GM21447 (cell line): ENCODE results near the gene OSBPL1A.

Experiments used
- ATAC-seq: cut with Tn5 transposase; IDR thresholded peaks from one replicate; pipeline ENCODE4 v1.9.1; 2021; ENCODE audit not compliant: unreplicated experiment

Gene OSBPL1A

DNA sequence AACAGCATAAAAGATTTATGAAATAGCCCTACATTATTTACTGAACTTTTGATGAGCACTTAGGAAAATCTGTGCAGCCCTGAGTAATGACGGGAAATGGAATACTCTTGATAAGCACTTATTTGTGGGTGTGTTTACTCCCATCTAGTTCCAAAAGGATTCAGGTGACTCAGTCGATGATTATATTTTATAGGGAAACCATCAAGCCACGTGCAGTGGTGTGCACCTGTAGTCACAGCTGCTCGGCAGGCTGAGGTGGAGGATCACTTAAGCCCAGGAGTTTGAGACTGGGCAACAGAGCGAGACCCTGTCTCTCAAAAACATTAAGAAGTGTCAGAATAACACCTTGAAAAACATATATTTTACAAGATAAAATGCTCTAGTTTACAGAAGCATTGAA is 166.9 kb downstream of the OSBPL1A start:
- ATAC-seq = no peak

DNA sequence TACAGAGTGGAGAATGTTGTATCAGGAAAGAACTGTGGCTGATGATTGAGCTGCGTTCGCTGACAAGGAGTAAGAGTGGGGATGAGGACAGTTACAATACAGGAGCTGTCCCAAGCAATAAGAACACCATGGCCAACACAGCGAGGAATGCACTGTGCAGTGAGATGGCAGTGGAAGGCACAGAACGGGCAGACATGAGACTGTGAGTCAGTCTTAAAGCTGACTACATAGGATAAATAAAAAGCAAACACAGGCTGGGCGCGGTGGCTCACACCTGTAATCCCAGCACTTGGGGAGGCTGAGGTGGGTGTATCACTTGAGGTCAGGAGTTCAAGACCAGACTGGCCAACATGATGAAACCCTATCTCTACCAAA is 169.0 kb downstream of the OSBPL1A start:
- ATAC-seq = no peak

DNA sequence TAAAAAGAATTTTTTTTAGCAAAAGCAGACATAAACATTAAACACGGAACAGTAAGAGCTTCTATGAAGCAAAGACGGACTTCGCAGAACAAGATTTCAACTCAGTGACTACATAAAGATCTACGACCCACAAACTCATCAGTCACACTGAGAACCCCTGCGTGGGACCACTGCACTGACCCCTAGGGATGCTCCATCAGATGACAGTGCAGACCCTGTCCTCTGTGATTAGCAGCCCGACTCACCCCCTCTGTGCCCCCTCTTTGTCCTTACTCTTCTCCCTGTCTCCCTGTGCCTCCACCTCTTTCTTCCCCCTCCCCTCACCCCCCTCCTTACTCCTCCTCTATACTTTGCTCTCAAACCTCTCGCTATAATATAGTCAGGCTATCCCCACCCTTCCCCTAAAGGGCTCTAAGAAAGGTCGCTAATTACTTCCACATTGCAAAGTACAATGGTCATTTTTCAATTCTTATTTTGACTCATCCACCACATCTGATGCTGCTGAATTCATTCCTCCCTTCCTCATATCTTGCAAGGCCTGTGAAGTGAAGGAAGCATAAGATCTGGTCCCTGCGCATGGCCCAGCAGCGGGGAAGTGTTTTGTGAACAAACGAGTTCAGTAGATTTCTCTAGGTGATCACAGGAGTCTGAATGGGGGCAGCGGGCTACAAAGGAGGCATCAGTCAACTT is 169.5 kb downstream of the OSBPL1A start:
- ATAC-seq = no peak

DNA sequence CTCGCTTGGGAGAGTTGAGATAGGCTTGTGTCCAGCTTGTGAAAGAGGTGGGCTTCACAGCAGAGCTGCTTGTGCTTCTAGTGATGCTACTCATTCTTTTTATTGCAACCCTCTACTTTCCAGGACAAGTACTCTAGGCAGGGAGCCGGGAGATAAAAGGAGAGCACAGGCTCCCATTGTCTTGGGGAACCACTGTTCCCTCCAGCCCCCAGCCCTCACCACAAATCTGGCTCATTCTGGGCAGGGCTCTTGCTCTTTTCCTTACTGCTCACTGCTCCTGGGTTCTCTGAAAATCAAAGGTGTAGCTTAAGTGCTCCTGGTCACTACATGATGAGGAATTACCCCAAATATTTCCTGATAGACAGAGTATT is 177.3 kb downstream of the OSBPL1A start:
- ATAC-seq = no peak

- no peak for ATAC-seq
Measured at GRCh38 chr18:24219561-24220317, 177.9 kb downstream of the OSBPL1A start.

GRCh38 chr18:24214913-24215312 is 182.7 kb downstream of the OSBPL1A start:
- no peak for ATAC-seq

- ATAC-seq = no peak
Measured at GRCh38 chr18:24214144-24214543, 183.5 kb downstream of the OSBPL1A start.

- no peak for ATAC-seq
Measured at GRCh38 chr18:24212939-24213338, 184.7 kb downstream of the OSBPL1A start.

- ATAC-seq = no peak
Measured at GRCh38 chr18:24209558-24209957, 188.1 kb downstream of the OSBPL1A start.

GRCh38 chr18:24208270-24209035 is 189.2 kb downstream of the OSBPL1A start:
- ATAC-seq = no peak

- no peak for ATAC-seq
Measured at GRCh38 chr18:24204904-24205303, 192.7 kb downstream of the OSBPL1A start.

DNA sequence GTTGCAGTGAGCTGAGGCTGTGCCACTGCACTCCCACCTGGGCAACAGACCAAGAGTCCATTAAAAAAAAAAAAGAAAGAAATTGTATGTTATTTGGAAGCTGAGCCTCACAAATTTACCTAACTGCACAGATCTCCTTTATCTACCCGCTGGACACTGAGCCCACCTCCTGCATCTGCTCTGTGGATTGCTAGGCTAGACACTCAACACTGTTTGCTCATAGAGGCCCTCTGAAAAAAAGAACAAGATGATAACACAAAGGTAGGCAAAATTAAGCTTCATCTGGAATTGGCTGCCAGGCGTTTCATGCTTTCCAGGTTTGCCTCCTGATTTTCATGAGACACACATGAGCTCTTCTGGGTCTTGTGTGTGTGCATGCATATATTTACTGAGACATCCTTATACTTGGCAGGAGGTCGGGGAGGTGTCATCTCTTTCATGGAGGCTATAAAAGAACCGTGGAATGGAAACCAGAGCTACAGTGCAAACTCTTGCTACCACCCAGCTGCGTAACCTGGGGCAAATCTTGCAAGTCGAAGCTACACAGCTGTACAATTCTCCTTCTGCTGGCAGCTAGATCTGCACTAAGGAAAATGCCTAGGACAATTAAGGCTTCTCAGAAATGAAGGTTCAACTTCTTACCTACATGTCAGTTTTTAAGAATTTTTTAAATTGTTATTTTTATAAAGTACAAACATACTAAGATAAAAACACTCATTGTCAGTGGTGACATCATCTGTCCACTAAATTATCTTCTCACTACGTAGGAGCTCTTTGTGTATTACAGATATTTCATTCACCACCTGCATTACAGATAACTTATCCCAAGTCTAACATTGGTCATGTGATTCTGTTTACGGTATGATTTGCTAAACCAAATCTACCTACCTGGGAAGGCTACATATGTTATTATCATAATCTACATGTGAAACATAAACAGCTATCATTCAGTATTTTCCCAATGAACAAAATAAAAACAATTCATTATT is 195.6 kb downstream of the OSBPL1A start:
- no peak for ATAC-seq

DNA sequence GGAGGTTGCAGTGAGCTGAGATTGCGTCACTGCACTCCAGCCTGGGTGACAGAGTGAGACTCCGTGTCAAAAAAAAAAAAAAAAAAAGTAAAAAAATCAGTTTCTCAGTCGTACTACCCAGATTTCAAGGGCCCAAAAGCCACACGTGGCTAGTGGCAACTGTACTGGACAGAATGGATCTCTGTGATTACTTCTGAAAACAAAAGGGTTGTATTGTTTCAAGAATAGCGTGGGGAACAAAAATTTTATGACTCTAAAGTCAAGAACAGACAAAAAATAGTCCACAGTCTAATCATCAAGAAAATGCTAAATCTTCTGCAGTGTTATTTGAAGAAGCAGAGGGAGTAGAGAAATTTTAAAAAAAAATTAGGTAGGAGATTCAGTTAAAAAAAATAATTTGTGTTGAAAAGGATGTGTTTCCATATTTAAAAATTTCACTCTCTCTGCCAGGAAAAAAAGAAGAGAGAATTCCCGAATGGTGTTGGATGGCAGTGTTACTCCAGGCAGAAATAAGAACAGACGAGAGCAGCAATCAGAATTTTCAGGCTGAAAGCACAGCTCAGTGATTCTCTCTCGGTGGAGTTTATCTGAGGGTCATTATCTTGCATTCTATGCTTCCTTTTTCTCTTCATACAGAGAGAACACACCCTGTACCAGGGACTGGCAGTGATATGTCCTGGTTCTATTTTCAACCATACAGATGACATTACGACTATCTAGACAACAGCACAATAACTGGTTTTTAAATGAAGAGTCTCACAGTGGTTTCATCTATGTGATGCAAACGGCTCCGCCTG is 196.9 kb downstream of the OSBPL1A start:
- ATAC-seq = no peak

GRCh38 chr18:24199372-24199962 is 198.2 kb downstream of the OSBPL1A start:
- ATAC-seq = no peak

DNA sequence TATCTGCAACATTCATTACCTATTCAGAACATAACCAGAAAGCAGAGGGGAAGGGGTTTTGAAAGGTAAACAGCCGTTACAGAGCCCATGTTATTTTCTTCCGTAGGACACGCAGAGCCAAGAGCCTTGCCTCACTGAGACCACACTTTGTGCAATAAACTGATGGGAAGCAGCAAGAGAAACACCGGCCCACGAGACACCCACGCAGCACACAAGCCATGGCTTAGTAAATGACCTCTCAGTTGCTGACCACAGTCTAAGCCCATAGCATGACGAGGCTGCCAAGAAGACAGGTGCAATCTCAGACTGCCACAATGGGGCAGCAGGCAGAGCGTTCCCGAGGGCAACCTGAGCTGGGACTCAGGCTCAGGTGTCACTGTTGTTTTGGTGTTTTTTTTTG is 199.2 kb downstream of the OSBPL1A start:
- no peak for ATAC-seq

DNA sequence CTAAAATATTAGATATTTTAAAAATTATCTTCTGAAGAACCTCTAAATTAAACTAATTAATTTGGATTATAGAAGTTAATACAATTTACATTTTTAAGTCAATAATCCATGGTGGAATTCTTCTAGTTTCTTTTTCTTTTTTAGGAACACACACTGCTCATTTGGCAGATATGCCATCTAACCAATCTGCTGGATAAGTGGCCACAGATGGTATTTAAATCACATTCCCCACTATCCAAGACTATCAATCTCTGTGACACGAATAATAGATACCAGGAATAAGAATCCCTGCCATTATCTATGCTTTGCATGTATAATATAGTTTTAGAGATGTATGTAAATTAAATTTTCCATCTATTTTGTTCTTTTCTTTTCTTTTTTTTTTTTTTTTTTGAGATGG is 200.2 kb downstream of the OSBPL1A start:
- no peak for ATAC-seq

DNA sequence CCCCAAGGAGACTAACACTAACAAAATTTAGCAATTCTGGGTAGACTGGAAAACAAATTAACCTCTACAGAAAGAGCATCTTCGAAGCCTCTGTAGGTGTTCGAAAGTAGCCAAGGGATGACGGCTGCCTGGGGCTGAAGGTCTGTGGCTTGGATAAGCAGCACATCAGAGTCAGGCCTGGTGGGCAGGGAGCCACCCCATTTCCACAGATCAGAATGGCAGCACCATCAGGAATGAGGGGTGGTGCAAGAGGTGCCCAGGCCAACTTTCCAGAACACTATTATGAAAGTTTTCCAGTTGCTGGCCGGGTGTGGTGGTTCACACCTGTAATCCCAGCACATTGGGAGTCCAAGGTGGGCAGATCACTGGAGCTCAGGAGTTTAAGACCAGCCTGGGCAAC is 200.9 kb downstream of the OSBPL1A start:
- no peak for ATAC-seq

DNA sequence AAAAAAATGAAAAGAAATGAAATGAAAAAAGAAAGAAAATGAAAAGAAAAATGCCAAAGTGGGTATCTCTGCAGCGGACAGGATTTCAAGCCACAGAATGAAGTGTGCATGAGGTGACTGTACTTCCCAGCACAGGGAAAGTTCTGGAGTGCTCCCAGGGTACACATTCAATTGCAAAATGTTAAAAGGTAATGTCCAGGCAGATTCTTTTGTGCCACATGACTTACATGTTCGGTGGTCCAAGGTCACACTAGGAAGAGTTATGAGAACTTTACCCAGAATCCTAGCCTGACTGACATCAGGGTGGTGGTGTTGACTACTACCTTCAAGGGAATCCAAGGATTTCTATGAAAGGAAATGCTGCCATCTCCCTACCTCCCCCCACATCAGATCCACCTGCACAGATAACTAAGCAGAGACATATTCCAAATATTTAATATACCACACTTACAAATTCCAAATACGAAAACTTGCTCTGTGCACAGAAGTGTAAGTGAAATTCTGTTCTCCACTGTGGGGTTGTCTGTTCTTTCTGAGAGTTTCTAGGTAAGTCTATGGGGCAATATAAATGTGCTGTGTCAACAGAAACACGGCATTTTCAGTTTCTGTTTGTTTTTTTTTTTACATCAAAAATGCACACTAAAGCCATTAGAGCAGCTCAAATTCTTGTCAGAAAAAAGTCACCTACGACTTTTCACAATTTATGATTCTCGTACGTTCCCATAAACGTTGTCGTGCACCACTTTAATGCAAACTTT is 202.1 kb downstream of the OSBPL1A start:
- ATAC-seq = no peak

- no peak for ATAC-seq
Measured at GRCh38 chr18:24190590-24190989, 207.0 kb downstream of the OSBPL1A start.
